HEK293 (cell line): ENCODE data around the gene SPON1.

ENCODE experiments used
- CTCF ChIA-PET: fragments of 350-600 bp; formaldehyde crosslinking; extraction: SDS; loops from one replicate; lab custom pipeline; 2021; ENCODE audit warnings: antibody characterized with exemption; lab: Yijun Ruan, JAX
- POLR2A ChIA-PET: fragments of 300-600 bp; formaldehyde crosslinking; extraction: SDS; loops from one replicate; lab custom pipeline; 2020; ENCODE audit warnings: antibody characterized with exemption, inconsistent platforms; lab: Yijun Ruan, JAX
- H3K27ac ChIP-seq: fragments of 200-500 bp; sonication (Bioruptor generic); 2 replicates; pipeline ENCODE4 v1.5.1; 2014; ENCODE audit warnings: low read depth, low read length, control low read depth, inconsistent platforms; ENCODE audit errors: extremely low read depth
- H3K36me3 ChIP-seq, 2 experiments: fragments of 200-500 bp in 1 of 2; sonication (Bioruptor generic) in 1 of 2; 1 replicate in 1 of 2; 2 replicates in 1 of 2; pipeline ENCODE4 v1.5.1; 2014 to 2017; ENCODE audit warnings: inconsistent platforms in 2 of 2, low read length in 2 of 2; ENCODE audit not compliant: control insufficient read depth in 2 of 2, insufficient read depth in 1 of 2
- H3K4me1 ChIP-seq: fragments of 200-500 bp; sonication (Bioruptor generic); 2 replicates; pipeline ENCODE4 v1.5.1; 2014; ENCODE audit warnings: mild to moderate bottlenecking, low read length, inconsistent platforms; ENCODE audit not compliant: control insufficient read depth, insufficient read depth
- H3K4me3 ChIP-seq: 2 replicates; pipeline ENCODE4 v1.5.1; 2011; ENCODE audit warnings: low read depth, mild to moderate bottlenecking, control low read depth, low read length, moderate library complexity
- H3K9me3 ChIP-seq: fragments of 200-500 bp; sonication (Bioruptor generic); 2 replicates; pipeline ENCODE4 v1.5.1; 2014; ENCODE audit warnings: low read depth, low read length, inconsistent platforms; ENCODE audit not compliant: control insufficient read depth, insufficient read depth
- HOXC10 ChIP-seq: sonication (generic); formaldehyde crosslinking; IDR thresholded peaks from 2 replicates; pipeline ENCODE4 v1.8.1; 2023; ENCODE audit warnings: mild to moderate bottlenecking, missing genetic modification reagents
- KLF7 ChIP-seq: fragments of 450-650 bp; formaldehyde crosslinking; IDR thresholded peaks from 2 replicates; pipeline ENCODE4 v1.5.1; 2016; ENCODE audit warnings: missing biosample characterization, missing genetic modification characterization, borderline replicate concordance
- SCRT2 ChIP-seq: fragments of 450-650 bp; formaldehyde crosslinking; IDR thresholded peaks from 2 replicates; pipeline ENCODE4 v1.5.1; 2016; ENCODE audit warnings: missing biosample characterization, missing genetic modification characterization
- SP7 ChIP-seq: fragments of 450-650 bp; formaldehyde crosslinking; IDR thresholded peaks from 2 replicates; pipeline ENCODE4 v1.5.1; 2016; ENCODE audit warnings: missing biosample characterization, missing genetic modification characterization
- TSHZ1 ChIP-seq: fragments of 450-650 bp; formaldehyde crosslinking; IDR thresholded peaks from 2 replicates; pipeline ENCODE4 v1.5.1; 2016; ENCODE audit warnings: missing biosample characterization, missing genetic modification characterization, borderline replicate concordance
- WT1 ChIP-seq: fragments of 450-650 bp; formaldehyde crosslinking; IDR thresholded peaks from 2 replicates; pipeline ENCODE4 v1.5.1; 2016; ENCODE audit warnings: missing biosample characterization, missing genetic modification characterization
- ZBTB11 ChIP-seq: fragments of 450-650 bp; formaldehyde crosslinking; conservative IDR thresholded peaks from 2 replicates; pipeline ENCODE4 v1.5.1; 2016; ENCODE audit warnings: low read depth, missing biosample characterization, missing genetic modification characterization
- ZBTB21 ChIP-seq: fragments of 450-650 bp; formaldehyde crosslinking; IDR thresholded peaks from 2 replicates; pipeline ENCODE4 v1.5.1; 2017; ENCODE audit warnings: missing biosample characterization, missing genetic modification characterization
- ZNF174 ChIP-seq: fragments of 450-650 bp; formaldehyde crosslinking; IDR thresholded peaks from 2 replicates; pipeline ENCODE4 v1.5.0; 2017; ENCODE audit warnings: missing biosample characterization, mild to moderate bottlenecking, missing genetic modification characterization
- ZNF19 ChIP-seq: fragments of 450-650 bp; formaldehyde crosslinking; IDR thresholded peaks from 2 replicates; pipeline ENCODE4; 2016; ENCODE audit warnings: missing biosample characterization, missing genetic modification characterization, low read depth
- ZNF211 ChIP-seq: fragments of 450-650 bp; formaldehyde crosslinking; IDR thresholded peaks from 2 replicates; pipeline ENCODE4 v1.5.1; 2016; ENCODE audit warnings: low read depth, missing biosample characterization, missing genetic modification characterization
- ZNF292 ChIP-seq: fragments of 450-650 bp; formaldehyde crosslinking; IDR thresholded peaks from 2 replicates; pipeline ENCODE4 v1.5.1; 2016; ENCODE audit warnings: low read depth, missing biosample characterization, missing genetic modification characterization, borderline replicate concordance
- ZNF341 ChIP-seq: fragments of 450-650 bp; formaldehyde crosslinking; IDR thresholded peaks from 2 replicates; pipeline ENCODE4; 2016; ENCODE audit warnings: low read depth, missing biosample characterization, missing genetic modification characterization
- ZNF366 ChIP-seq: fragments of 450-650 bp; formaldehyde crosslinking; conservative IDR thresholded peaks from 2 replicates; pipeline ENCODE4 v1.5.1; 2016; ENCODE audit warnings: missing biosample characterization, missing genetic modification characterization
- ZNF416 ChIP-seq: fragments of 450-650 bp; formaldehyde crosslinking; IDR thresholded peaks from 2 replicates; pipeline ENCODE4 v1.5.1; 2016; ENCODE audit warnings: missing biosample characterization, missing genetic modification characterization
- ZNF510 ChIP-seq: fragments of 450-650 bp; formaldehyde crosslinking; IDR thresholded peaks from 2 replicates; pipeline ENCODE4 v1.5.1; 2018; ENCODE audit warnings: mild to moderate bottlenecking, missing genetic modification characterization, missing biosample characterization; ENCODE audit not compliant: insufficient replicate concordance
- ZNF514 ChIP-seq: fragments of 450-650 bp; formaldehyde crosslinking; IDR thresholded peaks from 2 replicates; pipeline ENCODE4 v1.5.1; 2016; ENCODE audit warnings: missing biosample characterization, missing genetic modification characterization
- ZNF529 ChIP-seq: fragments of 450-650 bp; formaldehyde crosslinking; IDR thresholded peaks from 2 replicates; pipeline ENCODE4 v1.5.1; 2017; ENCODE audit warnings: missing genetic modification characterization, missing biosample characterization; ENCODE audit not compliant: insufficient replicate concordance
- ZNF530 ChIP-seq: fragments of 450-650 bp; formaldehyde crosslinking; IDR thresholded peaks from 2 replicates; pipeline ENCODE4 v1.5.1; 2016; ENCODE audit warnings: low read depth, missing biosample characterization, missing genetic modification characterization
- ZNF544 ChIP-seq: fragments of 450-650 bp; formaldehyde crosslinking; IDR thresholded peaks from 2 replicates; pipeline ENCODE4 v1.5.0; 2017; ENCODE audit warnings: missing biosample characterization, missing genetic modification characterization
- ZNF560 ChIP-seq: fragments of 450-650 bp; formaldehyde crosslinking; IDR thresholded peaks from 2 replicates; pipeline ENCODE4 v1.5.1; 2017; ENCODE audit warnings: missing biosample characterization, missing genetic modification characterization, borderline replicate concordance
- ZNF571 ChIP-seq: fragments of 450-650 bp; formaldehyde crosslinking; IDR thresholded peaks from 2 replicates; pipeline ENCODE4 v1.5.0; 2017; ENCODE audit warnings: missing biosample characterization, missing genetic modification characterization
- ZNF621 ChIP-seq: fragments of 450-650 bp; formaldehyde crosslinking; IDR thresholded peaks from 2 replicates; pipeline ENCODE4 v1.5.1; 2017; ENCODE audit warnings: missing biosample characterization, missing genetic modification characterization
- ZNF629 ChIP-seq: fragments of 450-650 bp; formaldehyde crosslinking; IDR thresholded peaks from 2 replicates; pipeline ENCODE4 v1.5.1; 2017; ENCODE audit warnings: missing biosample characterization, missing genetic modification characterization
- ZNF747 ChIP-seq: fragments of 450-650 bp; formaldehyde crosslinking; IDR thresholded peaks from 2 replicates; pipeline ENCODE4 v1.5.1; 2016; ENCODE audit warnings: missing biosample characterization, missing genetic modification characterization
- ZNF830 ChIP-seq: fragments of 450-650 bp; IDR thresholded peaks from 2 replicates; pipeline ENCODE4 v1.5.0; 2018; ENCODE audit warnings: missing biosample characterization, missing genetic modification characterization, low read depth, mild to moderate bottlenecking, moderate library complexity
- ZSCAN16 ChIP-seq: fragments of 450-650 bp; formaldehyde crosslinking; IDR thresholded peaks from 2 replicates; pipeline ENCODE4 v1.5.1; 2016; ENCODE audit warnings: missing biosample characterization, missing genetic modification characterization
- TF ChIP-seq, protein P1 (sequence below): fragments of 450-650 bp; formaldehyde crosslinking; IDR thresholded peaks from 2 replicates; pipeline ENCODE4 v1.5.1; 2017; ENCODE audit warnings: missing biosample characterization, missing genetic modification characterization

SPON1 gene

DNA sequence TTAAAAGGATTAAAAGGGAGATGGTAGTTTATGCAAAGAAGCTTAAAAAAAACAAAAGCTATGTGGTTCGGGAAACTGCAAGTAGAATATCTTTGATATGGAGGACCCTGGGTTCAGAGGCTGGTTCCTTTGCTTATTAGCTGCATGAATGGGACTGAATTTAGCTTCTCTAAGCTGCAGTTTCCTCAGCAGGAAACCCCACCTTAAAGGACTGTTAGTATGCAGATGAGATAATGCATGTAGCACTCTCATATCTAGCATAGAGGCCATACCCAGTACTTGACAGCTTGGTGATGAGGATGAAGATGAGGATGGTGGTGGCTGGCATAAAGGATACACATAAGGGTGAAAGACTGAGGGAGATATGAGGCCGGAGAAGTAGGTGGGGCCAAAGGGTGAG is 261.9 kb downstream of the SPON1 start:
- CTCF ChIA-PET, result no interaction called here
- POLR2A ChIA-PET, result no interaction called here

DNA sequence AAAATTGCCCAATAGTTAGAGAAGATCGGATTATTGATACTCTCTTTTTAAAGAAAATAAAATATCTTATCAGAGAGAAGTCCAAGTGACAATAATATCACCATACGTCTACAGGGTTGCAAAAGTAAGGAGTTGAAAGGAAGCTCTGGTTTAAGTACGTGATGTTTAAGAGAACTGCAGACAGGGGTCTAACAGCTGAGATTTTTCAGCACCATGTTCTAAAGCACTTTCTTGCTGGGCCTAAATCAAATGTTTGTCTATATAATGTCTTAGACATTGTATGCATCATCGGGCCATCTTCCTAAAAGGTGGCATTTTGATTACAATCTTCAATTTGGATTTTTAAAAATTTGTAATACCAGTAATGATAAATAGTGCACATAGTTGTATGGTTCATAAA is 263.1 kb downstream of the SPON1 start:
- no peak for TF ChIP-seq ZNF747
- no peak for TF ChIP-seq WT1 (tag by site-specific recombination)
- TF ChIP-seq ZNF529 (tag by site-specific recombination), result no peak
- TF ChIP-seq ZNF621 (tag by site-specific recombination), result no peak
- TF ChIP-seq ZNF544, result no peak
- no peak for TF ChIP-seq ZNF514 (tag by site-specific recombination)
- no peak for TF ChIP-seq TSHZ1 (tag by site-specific recombination)
- no peak for TF ChIP-seq ZNF19 (tag by site-specific recombination)
- no peak for TF ChIP-seq ZNF629
- TF ChIP-seq, all 188 proteins: peak for 0
- no peaks in the 10 kb centered on the region for H3K9me3 ChIP-seq
- no peak overlapping the region for H3K4me3 ChIP-seq
- no peaks in the 10 kb centered on the region for H3K36me3 ChIP-seq
- CTCF ChIA-PET, result no interaction called here
- no peak overlapping the region for H3K27ac ChIP-seq
- POLR2A ChIA-PET, result no interaction called here
- H3K4me1 ChIP-seq, result no peaks in the 10 kb centered on the region

More for the DNA sequence above, 261.9 kb downstream of the SPON1 start:
- Histone ChIP-seq H3K36me3 (no peaks in the 10 kb centered on the region), H3K4me3 (no peak overlapping the region)
- no peak for TF ChIP-seq SCRT2
- TF ChIP-seq ZNF341 (tag by site-specific recombination), result no peak
- no peak for TF ChIP-seq ZNF571
- no peak for TF ChIP-seq SP7 (tag by site-specific recombination)
- no peak for TF ChIP-seq ZBTB11 (tag by site-specific recombination)
- TF ChIP-seq ZNF292, result no peak
- TF ChIP-seq ZNF366 (tag by site-specific recombination), result no peak
- no peak for TF ChIP-seq ZNF530
- no peak for TF ChIP-seq ZBTB21
- TF ChIP-seq, all 188 proteins: peak for 0
- Histone ChIP-seq H3K27ac (no peak overlapping the region), H3K4me1 (no peaks in the 10 kb centered on the region), H3K9me3 (no peaks in the 10 kb centered on the region)

GRCh38 chr11:14228356-14228755 is 265.8 kb downstream of the SPON1 start:
- ChIA-PET CTCF (interaction anchor here (0.7 to 1.2 kb wide), 2 partner anchors 238 to 456 kb away, joined by 3 to 9 read pairs; no protein-coding TSS in a partner anchor), POLR2A (no interaction called here)
- no peak overlapping the region for H3K4me3 ChIP-seq
- H3K9me3 ChIP-seq, result no peaks in the 10 kb centered on the region
- H3K27ac ChIP-seq, result no peak overlapping the region
- no peaks in the 10 kb centered on the region for H3K36me3 ChIP-seq
- H3K4me1 ChIP-seq, result no peaks in the 10 kb centered on the region
- TF ChIP-seq ZNF174 (tag by site-specific recombination) (no peak), ZNF510 (tag by site-specific recombination) (no peak), HOXC10 (CRISPR knock-in tag) (no peak), KLF7 (no peak), ZNF560 (tag by site-specific recombination) (no peak), ZNF830 (tag by site-specific recombination) (no peak), ZNF211 (tag by site-specific recombination) (no peak), ZSCAN16 (tag by site-specific recombination) (no peak), ZNF416 (tag by site-specific recombination) (no peak)
- TF ChIP-seq, protein P1, sequence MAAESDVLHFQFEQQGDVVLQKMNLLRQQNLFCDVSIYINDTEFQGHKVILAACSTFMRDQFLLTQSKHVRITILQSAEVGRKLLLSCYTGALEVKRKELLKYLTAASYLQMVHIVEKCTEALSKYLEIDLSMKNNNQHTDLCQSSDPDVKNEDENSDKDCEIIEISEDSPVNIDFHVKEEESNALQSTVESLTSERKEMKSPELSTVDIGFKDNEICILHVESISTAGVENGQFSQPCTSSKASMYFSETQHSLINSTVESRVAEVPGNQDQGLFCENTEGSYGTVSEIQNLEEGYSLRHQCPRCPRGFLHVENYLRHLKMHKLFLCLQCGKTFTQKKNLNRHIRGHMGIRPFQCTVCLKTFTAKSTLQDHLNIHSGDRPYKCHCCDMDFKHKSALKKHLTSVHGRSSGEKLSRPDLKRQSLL (tag by site-specific recombination), result no peak
